Globus pallidus (tissue), 1 donor: ENCODE results near the gene LYZL2.
"Not testable (repeated sequence)": the region's sequence is repeated elsewhere in the genome, so short reads cannot be mapped to it uniquely, and the experiment has no call there.

Source experiments
- DNase-seq: peaks from one replicate; pipeline ENCODE4 v3.0.0-alpha.2; 2015; ENCODE audit warnings: low spot score

LYZL2 gene

GRCh38 chr10:30629653-30630052, at the start of gene LYZL2:
LYZL2 (minus strand) TSS chr10:30629753; CDS start chr10:30626915, 2,838 bp downstream.
- DNase-seq, result no peak

- DNase-seq, result not testable (repeated sequence)
Observed at GRCh38 chr10:30677616-30678015, 48.1 kb upstream of the LYZL2 start.

GRCh38 chr10:30677146-30677545, 47.6 kb upstream of the LYZL2 start:
- DNase-seq, result not testable (repeated sequence)

GRCh38 chr10:30675791-30676718, 46.5 kb upstream of the LYZL2 start:
- no peak for DNase-seq

- no peak for DNase-seq
Observed at GRCh38 chr10:30674796-30675195, 45.2 kb upstream of the LYZL2 start.

- not testable (repeated sequence) for DNase-seq
Observed at GRCh38 chr10:30673262-30673661, 43.7 kb upstream of the LYZL2 start.

GRCh38 chr10:30672338-30672737, 42.8 kb upstream of the LYZL2 start:
- not testable (repeated sequence) for DNase-seq

- peak; percentile 62 for DNase-seq
Observed at GRCh38 chr10:30671026-30671616, 41.6 kb upstream of the LYZL2 start.

- not testable (repeated sequence) for DNase-seq
Observed at GRCh38 chr10:30667982-30668381, 38.4 kb upstream of the LYZL2 start.

- peak; percentile 11 for DNase-seq
Observed at GRCh38 chr10:30663403-30663802, 33.9 kb upstream of the LYZL2 start.

- DNase-seq, result no peak
Observed at GRCh38 chr10:30662814-30663213, 33.3 kb upstream of the LYZL2 start.

GRCh38 chr10:30660314-30660713, 30.8 kb upstream of the LYZL2 start:
- not testable (repeated sequence) for DNase-seq

DNA sequence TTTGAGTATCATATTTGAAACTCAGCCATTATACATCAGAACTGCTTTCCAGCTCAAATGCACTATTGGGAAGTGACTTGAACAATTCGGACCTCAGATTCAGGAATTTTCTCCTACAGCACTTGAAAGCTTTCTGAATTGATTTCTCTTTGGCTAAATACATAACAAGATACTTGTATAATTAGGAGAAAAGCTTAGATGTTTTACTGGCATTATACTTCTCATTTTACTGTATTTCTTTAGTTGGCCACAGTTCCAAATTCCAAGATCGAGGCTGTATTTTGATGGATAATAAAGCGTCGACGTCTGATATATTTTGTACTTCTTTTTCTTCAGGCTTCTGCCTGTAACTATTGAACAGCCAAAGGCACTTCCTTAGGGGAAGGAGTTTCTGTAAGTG, 26.7 kb upstream of the LYZL2 start:
- no peak for DNase-seq

- DNase-seq, result not testable (repeated sequence)
Observed at GRCh38 chr10:30655001-30655400, 25.4 kb upstream of the LYZL2 start.

DNA sequence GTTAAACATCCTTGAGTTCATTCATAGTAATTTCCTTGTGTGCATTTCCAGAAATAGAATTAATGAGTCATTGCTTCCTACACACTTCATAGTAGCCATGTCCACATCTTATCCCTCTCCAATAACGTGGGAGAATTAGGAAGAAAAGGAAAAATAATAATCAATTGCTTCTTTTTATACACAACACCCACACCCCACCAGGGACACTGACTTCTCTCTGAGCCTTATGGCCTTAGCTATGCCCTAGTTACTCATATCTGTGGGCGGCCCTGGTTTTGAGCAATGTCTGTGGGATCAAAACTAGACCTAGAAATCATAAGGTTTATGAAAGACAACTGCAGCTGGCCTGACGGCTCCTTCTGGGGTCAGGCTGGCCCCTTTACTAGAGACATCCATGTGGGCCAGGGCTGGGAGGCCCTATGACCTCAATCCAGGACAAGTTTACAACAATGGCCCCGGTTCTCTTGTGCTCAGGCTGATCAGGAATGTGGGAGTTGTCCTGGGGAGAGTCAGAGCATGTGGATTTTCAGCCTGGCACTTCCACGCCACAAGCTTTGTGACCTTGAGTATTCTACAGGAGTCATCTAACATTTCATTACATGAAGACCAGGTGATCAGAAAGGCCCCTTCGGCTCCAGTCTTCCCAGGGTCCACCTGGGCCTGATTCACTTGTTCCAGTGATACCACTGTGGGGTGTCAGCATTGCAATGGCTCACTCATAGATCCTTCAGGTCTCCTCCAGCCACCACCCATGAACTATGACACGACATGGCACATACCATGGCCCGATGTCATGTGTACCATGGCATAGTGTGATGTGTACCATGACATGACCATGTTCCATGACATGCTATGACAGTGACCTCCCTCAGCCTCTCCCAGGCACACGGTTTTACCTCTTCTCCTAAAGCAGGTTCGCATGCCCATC, 22.2 kb upstream of the LYZL2 start:
- DNase-seq, result not testable (repeated sequence)

DNA sequence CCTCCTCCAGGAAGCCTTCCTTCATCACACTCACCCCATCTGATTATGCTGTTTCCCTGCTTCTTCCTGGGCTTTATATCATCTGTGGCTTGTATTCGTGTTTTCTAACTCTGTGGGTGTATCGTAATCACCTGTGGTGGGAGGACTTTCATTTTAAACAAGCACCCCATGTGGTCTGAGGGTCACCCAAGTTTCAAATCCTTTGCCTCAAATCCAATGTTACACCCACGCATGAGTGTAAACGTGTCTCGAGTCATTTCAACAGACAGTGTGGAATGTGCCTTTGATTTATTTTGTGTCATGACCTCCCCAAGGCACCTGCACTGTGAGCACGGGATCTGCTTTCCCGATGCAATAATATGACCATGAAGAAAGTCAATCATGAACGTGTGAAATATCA, 17.5 kb upstream of the LYZL2 start:
- DNase-seq, result no peak

GRCh38 chr10:30645340-30645827, 15.8 kb upstream of the LYZL2 start:
- no peak for DNase-seq

DNA sequence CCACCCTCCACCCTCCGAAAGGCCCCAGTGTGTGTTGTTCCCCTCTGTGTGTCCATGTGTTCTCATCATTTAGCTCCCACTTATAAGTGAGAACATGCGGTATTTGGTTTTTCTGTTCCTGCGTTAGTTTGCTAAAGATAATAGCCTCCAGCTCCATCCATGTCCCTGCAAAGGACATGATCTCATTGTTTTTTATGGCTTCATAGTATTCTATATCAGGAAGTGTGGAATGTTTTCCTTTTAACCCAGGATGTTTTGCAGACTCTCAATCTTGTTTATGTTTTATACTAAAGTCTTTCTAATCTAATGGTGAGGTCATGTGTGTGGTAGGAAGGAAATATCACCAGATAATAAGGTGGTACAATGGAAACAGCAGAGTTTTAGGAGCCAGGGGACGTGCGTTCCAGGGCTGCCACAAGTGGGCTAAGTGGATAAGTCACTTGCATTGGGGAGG, 14.9 kb upstream of the LYZL2 start:
- DNase-seq, result not testable (repeated sequence)

GRCh38 chr10:30643557-30644199, 14.1 kb upstream of the LYZL2 start:
- not testable (repeated sequence) for DNase-seq

- not testable (repeated sequence) for DNase-seq
Observed at GRCh38 chr10:30642856-30643255, 13.3 kb upstream of the LYZL2 start.
